NCI-H226 (cell line): ENCODE results near the gene LDAH.

Source experiments
- DNase-seq: peaks from one replicate; pipeline ENCODE4 v3.0.0-alpha.2; 2015

The LDAH gene

DNA sequence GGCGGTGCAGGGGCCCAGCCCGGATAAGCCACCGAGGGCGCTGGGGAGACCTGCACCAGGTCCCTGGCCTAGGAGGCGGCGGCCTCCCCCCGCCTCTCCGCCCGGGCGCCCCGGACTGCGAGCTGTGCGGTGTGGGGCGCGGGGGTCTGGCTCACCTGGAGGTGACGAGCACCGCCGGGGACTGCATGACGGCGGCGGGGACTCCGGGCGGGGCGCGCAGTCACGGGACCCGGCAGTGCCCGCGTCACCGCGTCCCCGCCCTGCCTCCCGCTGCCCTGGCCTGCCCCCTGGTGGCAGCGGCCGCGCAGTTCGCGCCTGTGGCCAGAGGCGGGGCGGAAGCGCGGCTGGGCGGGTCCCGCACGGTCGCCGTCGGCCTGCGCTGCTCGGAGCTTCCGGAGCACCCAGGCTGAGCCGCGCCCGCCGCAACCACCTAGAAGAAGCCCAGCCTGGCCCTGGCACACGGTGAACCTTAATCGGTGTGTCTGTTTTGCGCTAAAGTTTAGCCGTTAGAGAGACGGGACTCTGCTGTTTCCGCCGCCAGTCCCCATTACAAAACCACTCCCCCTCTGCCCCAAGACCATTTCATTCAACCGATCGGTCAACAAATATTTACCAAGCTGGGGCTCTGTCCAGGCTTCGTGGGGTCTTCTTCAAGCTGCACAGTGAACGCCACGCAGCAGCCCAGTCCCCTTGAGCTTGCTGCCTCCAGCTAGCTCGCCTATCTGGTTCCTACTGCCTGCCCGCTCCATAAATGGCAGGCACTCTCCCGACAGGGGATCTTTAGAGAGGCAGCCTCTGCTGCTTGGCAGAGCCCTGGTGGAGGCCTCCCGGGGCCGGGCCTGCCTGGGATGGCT is 171.8 kb downstream of the LDAH start, which contains the start of gene HS1BP3:
Gene HS1BP3, minus strand, starts transcription at position 222 of the 854 bp plus-strand sequence. Its CDS starts 35 bp downstream, at position 187.
- DNase-seq, result peak; percentile 59

DNA sequence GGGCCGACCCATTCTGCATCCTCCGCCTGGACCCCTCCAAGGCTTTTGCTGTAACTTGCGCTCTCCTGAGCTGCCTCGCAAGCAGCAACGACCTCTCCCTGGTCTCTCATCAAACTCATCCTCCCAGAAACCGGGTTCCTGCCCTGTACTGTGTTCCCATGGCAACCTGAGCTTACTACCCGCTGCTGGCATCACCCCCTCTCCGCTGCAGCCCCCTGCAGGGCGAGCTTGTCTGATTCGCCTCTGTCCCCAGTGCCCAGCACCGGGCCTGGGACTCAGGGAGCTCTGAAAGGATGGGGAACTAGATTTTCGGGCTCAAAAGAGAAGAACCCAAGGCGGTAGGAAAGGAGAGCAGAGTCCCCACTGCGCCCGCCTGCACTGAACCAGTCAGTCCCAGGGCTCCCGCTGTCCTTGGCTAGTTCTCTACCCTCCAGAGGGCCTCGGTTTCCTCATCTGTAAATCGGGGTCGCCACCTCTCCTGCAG is 172.5 kb downstream of the LDAH start:
- no peak for DNase-seq

DNA sequence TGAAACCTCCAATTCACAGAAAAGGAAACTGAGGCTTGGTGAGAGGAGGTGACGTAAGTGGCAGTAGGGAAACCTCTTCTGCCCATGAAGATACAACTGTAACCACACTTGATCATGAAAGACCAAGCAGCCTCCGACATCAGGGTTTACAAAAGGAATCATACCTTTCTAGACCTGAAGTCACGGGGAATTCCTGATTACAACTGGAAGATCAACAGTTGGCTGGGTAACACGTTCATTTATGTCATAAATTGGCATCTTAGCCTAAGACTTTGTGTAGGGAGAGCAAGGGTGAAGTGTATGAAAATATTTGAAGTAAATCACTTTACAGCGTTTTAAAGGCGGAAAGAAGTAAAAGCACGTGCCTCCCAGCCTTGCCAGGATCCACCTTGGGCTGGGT is 172.9 kb downstream of the LDAH start:
- no peak for DNase-seq

DNA sequence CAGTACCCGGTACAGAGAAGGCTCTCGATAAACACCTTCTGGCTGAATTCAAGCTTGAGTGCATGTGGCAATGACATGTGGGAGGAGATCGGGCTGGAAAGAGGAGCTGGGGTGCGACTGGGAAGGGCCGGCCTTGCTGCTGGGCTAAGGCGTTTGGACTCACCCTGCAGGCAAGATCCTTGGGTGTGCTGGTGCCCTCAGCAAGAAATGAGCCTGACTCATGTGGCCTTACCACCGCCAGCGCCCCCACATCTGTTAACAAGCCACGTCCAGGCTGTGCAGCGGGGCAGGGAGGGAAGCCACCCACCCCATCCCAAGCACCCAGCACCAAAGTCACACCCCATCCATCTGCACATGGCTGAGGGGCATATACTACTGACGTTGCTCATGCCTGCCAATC is 173.3 kb downstream of the LDAH start:
- no peak for DNase-seq

DNA sequence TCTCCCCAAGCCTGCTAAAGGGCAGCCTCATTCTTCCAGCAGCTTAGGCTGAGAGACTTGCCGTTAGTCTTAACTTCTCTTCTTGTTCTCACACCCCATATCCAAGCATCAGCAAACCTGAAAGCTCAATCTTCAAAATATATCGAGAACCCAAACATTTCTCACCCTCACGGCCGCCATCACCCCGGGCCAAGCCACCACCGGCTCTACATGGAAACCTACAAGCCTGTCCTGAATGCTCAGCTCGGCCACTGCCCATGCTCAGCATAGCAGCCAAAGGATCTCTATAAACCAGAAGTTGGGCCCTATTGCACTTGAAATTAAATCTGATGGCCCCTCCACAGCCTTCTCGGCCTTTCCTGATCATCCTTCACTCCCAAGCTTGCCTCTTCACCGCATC is 174.1 kb downstream of the LDAH start:
- no peak for DNase-seq

DNA sequence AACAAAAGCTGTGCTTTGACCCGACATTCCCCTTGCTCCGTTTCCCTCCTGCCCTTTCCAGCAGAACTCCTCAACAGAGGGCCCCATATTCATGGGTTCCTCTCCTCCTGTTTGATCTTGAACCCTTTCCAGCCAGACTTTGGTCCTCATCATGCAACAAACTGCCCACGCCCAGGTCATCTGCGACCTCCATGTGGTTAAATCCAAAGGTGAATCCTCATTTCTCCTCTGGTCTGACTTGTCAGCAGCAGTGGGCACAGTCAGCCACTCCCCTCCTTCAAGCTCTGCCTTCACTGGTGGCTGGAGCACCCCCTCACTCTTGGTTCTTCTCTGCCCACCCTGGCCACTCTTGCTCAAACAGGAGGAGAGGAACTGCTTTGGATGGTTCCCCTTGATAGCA is 174.7 kb downstream of the LDAH start:
- no peak for DNase-seq

DNA sequence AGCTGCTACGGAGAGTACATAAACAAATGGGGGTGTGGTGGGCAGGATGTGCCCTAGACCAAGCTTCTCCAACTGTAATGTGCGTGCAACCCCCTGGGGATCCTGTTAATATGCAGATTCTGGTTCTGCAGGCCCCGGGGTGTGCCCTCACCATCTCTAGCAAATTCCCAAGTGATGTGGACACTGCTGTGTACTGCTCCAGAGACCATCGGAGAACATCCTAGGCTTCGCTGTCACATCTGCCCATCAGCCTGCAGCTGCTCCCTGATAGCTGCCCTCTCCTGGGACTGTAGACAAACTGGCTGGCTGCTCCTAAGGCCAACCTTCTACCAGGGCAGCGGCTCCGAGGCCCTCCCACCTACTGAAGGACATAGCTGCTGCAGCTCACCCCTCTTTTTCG is 175.2 kb downstream of the LDAH start:
- no peak for DNase-seq

DNA sequence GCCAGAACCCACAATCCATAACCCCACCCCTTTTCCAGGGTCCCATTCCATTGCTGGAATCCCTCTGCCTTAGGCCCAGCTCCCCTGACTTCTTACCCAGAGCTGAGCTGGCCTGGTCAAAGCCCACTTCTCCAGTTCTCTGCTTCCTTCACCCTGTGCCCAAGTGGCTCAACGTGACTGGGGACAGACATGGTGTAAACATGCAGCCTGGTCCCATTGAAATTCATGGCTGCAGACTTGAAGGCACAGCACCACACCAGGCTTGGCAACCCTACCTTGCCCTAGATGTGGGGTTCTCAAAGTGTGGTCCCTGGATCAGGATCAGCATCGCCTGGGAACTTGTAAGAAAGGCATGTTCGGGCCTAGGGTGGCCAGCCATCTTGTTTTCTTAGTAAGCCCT is 175.7 kb downstream of the LDAH start:
- no peak for DNase-seq

DNA sequence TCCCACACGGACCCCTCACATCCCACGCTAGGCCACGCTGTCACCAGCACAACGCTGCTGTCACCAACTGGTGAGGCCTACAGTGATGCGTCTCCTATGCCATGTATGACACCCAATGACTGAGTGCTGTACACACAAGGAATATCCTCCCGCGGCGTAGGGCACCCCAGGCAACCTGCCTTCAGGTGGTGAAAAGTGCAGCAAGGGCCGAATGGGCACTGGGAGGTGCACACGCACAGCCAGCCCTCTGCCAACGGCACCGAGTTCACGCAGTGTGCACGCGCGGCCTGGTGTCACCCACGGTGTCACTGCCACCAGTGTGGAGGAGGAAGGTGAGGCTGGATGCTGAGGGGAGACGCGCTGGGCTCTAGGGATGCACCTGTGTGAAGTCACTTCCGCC is 176.5 kb downstream of the LDAH start:
- DNase-seq, result no peak

DNA sequence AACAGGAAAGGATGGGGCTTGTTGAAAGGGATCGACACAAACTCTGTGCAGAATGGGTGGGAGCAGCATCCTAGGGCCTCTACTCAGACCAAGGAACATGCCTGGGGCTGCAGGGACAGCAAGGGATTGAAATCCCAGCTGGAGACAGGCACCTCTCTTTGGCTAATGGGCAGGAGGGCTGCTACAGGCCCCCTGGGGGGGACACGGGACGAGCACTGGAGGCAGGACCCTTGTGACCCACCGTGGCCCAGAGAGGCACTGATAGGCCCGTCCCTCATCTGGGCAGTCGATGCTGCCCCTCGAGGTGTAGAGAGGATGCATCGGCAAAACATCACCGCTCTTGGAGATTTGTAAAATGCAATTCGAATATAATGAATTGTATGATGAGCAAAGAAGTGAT is 177.1 kb downstream of the LDAH start:
- DNase-seq, result no peak

DNA sequence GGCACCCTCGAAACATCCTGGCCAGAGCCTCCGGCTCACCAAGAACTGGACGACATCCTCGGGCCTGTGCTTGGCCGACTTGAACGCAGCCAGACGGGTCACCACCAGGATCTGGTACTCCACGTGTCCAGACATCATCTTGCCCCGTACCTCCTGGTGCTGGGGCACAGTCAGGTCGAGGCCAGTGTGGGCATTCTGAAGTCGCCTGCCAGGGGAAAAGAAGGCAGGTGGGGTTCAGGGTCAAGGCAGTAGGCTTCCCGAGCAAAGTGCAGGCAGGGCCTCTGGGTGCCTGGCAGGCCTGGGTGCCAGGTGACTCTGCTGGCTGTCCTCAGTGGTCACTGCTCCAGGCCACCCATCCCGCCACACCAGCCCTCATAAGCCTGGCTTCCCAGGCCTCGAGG is 177.6 kb downstream of the LDAH start:
- no peak for DNase-seq

DNA sequence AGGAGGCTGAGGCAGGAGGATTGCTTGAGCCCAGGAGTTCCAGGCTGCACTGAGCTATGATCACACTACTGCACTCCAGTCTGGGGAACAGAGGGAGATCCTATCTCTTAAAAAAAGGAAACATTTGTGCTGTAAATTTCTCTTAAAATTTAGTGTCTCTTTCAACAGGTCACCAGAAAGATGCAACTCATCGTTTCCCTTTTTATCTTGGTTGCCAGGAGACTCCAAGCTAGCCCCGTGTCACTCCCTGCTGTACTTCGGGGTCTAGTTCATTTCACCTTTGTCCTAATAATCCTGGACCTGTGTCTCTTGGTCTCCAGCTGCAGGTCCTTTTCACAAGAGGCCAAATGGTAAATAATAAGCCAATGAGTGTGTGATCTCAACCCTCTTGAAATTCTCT is 179.1 kb downstream of the LDAH start:
- no peak for DNase-seq

DNA sequence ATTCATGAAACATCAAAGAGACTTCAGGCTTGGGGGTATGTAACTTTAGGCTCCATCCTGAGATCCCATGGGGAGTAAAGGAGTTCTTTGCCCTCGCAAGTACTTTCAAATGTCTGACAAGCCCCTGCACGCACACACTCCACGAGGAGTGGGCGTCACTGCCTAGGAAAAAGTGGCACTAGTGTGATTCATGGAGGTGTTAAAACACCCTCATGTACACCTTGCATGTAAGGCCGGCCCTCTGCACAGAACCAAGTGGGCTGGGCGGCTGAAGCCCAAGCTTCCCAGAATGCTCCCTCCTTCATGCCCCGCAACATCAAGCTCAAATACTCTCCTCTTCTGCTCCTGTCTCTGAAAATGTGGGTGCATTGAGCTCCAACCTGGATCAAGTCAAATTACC is 179.8 kb downstream of the LDAH start:
- DNase-seq, result no peak

DNA sequence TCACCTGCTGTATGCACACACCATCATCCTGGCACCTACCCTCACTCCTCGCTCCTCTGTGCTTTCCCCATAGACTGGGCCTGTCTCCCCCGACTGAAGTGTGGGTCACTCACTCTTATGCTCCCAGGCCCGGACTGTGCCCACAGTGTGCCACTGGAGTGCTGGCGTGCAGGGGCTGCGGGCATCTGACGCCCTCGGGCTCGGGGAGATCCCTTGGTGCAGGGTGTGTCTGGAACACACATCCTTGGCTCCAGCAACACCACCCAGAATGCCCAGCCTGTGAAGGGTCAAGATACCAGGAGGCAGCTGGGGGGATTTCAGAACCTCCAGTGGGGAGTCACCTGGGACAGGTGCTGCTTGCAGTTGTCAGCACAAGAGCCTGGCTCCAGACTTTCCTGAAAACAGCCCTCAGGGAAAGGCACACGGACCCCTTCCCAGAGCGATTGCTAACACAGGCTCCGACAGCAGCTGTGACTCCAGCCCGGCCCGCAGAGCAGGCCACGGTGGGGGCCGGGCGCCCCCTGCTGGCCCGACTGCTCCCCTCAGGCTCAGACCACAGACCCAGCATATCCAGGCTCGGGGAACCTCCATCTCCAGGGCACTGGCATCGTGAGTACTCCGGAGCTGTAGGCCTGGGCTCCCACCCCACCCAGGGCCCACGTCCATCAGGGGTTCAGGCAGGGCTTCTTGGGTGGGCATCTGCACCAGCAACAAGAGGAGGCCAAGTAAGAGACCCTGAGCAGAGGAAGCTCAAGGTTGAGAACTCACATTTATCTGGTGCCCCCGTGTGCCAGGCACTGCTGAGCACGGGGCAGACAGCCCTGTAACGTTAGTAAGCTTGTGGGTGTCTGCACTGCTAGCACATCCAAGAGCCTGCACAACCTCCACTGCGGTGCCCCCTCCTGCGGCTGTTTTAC is 180.6 kb downstream of the LDAH start:
- DNase-seq, result peak; percentile 37

DNA sequence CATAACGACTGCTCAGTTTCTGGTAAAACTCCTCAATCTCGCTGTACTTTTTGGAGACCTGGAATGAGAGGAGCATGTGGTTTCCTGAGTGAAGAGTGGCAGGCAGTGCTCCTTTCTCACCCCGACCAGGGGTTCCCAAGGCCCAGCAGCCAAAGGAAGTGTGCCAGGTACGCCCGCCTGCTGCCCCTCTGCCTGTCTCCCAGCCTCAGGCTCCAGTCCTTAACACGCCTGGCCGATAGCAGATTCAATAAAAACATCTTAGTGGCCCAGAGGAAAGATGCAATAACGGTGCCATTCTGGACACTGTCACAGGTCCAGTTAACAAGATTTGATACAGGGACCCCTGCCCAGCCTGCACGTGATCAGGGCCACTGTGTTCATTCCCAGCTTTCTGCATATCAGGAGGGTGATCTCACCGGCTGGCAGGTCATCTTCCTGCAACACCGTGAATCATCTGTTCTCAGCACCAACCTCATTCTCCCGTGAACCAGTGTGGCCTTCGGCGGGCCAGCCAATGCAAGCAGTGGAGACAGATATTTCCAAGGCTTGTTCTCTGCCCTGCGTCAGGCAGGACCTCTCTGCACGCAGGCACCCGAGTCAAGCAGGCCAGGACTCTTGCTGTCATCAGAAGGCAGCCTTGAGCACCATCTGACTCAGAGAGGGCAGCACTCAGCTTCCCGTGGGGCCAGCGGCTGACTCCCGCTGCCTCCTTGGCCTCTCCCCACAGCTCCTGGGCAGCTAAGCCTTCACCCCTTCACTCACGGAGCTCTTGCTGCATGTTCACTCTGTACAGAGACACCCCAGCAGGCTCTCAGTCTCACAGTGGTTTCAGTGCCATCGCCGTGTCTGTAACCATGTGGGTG is 181.5 kb downstream of the LDAH start:
- DNase-seq, result no peak

DNA sequence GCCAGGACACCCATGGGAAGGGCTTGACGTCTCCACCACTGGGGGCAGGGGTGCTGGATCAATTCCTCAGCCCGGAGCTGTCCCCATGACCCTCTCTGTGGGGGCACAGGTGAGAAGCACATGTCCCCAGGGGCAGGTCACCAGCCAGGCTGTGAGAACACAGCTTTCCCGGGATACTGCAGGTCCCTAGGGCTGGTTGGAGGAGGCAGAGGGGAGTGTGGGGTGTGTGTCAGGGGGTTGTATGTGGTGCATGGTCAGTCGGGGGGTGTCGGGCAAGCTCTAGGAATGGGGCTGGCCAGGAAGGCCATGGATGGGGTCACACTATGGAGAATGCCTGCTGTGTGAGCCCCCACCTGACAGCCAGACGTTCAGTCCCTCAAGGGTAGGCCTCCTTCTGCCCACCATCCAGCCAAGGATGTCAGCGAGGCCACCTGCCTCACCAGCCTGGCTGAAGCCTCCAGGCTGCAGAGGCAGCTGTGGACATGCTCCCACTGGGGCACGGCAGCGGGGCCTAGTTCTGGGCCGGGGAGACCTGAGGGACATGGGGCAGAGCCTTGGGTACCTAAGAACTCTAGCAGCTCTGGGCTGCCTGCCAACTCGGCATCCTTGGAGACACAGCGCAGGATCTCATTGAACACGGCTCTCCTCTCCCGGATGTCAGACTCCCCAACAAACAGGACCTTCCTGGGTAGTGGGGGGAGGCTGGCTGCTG is 182.3 kb downstream of the LDAH start:
- DNase-seq, result no peak

DNA sequence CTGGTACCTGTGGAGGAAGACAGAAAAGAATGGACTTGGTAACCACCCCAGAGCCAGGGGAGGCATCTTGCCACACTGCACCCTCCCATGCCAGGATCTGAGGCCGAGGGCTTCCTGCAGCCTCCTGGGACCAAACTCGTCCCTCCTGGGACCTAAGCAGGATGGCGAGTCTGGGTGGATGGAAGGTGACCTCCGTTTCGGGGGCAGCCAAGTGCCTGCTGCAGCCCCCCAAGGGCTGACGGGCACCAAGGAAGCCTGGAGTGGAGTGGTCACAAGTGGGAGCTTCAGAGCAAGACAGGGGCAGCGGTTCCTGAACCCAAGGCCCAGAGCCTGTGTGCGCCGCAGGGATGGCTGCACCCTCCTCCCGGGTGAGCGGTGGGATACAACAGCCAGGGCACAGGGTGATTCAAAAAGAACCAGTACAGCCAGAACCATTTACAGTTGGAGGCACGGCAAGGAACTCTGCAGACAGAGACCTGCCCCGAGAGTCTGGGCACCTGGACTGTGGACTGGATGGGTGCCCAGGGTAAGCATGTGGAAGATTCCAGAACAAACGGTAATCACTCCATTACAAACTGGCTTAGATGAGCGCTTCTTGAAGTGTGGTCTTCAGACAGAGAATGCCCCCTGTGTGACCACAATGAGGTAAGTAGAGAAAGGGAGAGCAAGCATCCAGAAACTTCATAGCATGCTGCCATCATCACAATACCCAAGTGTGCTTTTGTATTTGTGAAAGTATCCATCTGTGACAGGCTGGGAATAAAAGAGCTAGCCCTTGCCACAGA is 184.1 kb downstream of the LDAH start:
- DNase-seq, result no peak

DNA sequence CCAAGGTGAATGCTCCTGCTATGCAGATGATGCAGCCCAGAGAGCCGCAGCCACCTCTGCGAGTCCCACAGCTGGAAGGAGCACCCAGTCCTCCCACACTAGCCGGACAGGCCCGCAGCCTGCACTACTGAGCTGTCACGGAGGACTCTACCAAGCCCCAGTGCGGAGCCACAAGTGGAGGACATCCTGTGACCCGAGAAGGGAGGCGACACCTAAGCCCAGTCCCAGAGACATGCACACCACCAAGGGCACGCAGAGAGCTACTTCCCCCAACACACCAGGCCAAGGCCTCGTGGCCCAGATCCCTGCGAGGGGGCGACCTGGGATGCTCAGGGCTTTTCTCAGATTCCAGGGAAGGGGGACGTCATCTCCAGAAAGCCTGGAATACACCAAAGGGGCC is 184.9 kb downstream of the LDAH start:
- DNase-seq, result no peak

DNA sequence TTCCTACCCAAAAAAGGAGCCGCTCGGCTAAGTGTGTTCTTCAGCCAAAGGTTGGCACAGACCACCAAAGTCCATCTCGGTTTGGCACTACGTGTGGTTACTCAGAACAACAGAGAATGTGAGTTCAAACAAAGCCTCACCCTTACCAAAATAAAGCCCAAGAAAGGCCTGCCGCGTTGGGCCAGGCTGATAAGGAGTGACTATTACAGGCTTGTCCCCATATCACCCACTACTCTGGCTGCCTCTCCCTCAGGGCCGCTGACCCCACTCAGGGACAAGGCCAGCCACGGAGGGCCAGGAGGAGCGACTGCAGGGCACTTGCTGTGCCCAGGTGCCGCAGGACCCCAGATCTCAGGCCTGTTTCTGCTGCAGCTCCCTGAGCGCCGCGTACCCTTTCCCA is 185.8 kb downstream of the LDAH start:
- DNase-seq, result no peak

DNA sequence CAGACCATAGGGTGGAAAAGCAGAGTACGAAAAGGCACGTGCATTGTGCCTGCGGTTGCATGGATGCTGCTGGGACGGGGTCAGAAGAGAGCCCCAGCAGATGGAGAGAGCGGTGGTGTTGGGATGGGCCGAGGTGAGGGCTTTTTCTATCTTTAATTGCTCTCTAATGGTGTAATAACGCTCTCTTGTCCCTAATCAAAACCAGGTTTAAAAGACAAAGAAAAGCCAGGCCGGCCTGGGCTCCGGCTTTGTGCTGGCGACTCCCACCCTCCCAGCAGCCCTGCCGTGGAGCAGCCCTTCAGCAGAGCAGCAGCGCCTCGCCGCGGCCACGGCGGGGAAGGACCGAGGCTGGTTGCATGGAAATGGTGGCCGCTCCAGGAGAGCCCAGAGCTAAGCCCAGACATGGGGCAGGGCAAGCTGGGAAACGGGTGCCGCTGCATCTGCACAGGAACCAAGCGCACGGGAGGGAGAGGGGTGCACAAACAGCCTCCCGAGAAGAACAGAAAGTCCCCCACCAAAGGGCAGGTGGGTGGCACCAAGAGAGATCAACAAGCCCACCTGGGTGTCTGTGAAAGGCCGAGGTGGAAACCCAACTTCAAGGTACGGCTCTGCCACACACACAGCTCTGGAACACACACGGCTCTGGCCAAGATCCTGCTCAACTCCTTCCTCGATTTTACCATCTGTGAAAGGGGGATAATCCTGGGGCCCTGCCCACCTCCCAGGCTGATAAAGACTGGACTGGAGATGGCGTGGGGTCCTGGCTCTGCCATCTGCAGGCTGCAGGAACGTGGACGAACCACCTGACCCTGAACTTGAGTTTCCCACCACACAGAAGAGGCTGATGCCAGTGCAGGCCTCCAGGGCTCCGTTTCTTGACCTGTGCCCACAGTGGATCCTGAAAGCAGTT is 187.0 kb downstream of the LDAH start:
- peak; percentile 52 for DNase-seq
